Panc1 (cell line): Measurements from ENCODE around the gene GABRR2. TPM values are rescaled to one million over a fixed set of nuclear protein-coding genes. Genes with fewer than 3 reads are reported as not detected.

Experiments
- ATAC-seq: fragments of 200-7000 bp; cut with Tn5 transposase; 2 replicates; pipeline ENCODE4 v1.9.1; 2020; ENCODE audit warnings: mild to moderate bottlenecking, moderate library complexity
- BruUV-seq: library from RNA; stranded (reverse); fragments of 400-500 nt; replicated peaks from 2 replicates; lab custom pipeline; 2021; lab: Mats Ljungman, UMichigan
- CTCF ChIA-PET: fragments of 300-600 bp; sonication (Branson Sonifier 250); formaldehyde crosslinking; loops from one replicate; lab custom pipeline; 2022; ENCODE audit warnings: antibody characterized with exemption; lab: Charles Lee
- POLR2A ChIA-PET: fragments of 300-600 bp; sonication (Branson Sonifier 250); formaldehyde crosslinking; loops from one replicate; lab custom pipeline; 2022; ENCODE audit warnings: antibody characterized with exemption; lab: Charles Lee
- DNase-seq: peaks from one replicate; pipeline ENCODE4 v3.0.0-alpha.2; 2010; ENCODE audit warnings: low read depth, low spot score
- H3K27ac ChIP-seq: 2 replicates; pipeline ENCODE4 v1.5.1; 2011; ENCODE audit warnings: mild to moderate bottlenecking, low read length, inconsistent platforms
- H3K27me3 ChIP-seq: fragments of 200-500 bp; sonication (Bioruptor generic); 2 replicates; pipeline ENCODE4 v1.6.0; 2014; ENCODE audit warnings: low read length, inconsistent platforms; ENCODE audit not compliant: control insufficient read depth, insufficient read depth
- H3K36me3 ChIP-seq: fragments of 200-500 bp; sonication (Bioruptor generic); 2 replicates; pipeline ENCODE4 v1.5.1; 2014; ENCODE audit warnings: inconsistent platforms, mild to moderate bottlenecking, low read length, moderate library complexity; ENCODE audit not compliant: control insufficient read depth, insufficient read depth
- H3K4me1 ChIP-seq: 2 replicates; pipeline ENCODE4 v1.5.1; 2011; ENCODE audit warnings: inconsistent platforms, mild to moderate bottlenecking, low read length, moderate library complexity; ENCODE audit not compliant: control insufficient read depth, insufficient read depth
- H3K4me3 ChIP-seq, 2 experiments: 2 replicates each; pipeline ENCODE4 v1.5.1; 2011 to 2012; ENCODE audit warnings: low read depth in 2 of 2, low read length in 2 of 2, mild to moderate bottlenecking in 2 of 2, inconsistent platforms in 1 of 2, moderate library complexity in 1 of 2
- H3K9me3 ChIP-seq: fragments of 200-500 bp; sonication (Bioruptor generic); 2 replicates; pipeline ENCODE4 v1.5.1; 2014; ENCODE audit warnings: low read depth, mild to moderate bottlenecking, inconsistent platforms, low read length, moderate library complexity; ENCODE audit not compliant: control insufficient read depth, insufficient read depth
- CTCF ChIP-seq: fragments of 450-650 bp; IDR thresholded peaks from 2 replicates; pipeline ENCODE4 v1.5.1; 2017; ENCODE audit warnings: mild to moderate bottlenecking
- POLR2AphosphoS5 ChIP-seq: IDR thresholded peaks from 2 replicates; pipeline ENCODE4 v1.6.1; 2012; ENCODE audit warnings: mild to moderate bottlenecking, low read depth, low read length, moderate library complexity
- REST ChIP-seq, 2 experiments: IDR thresholded peaks; 2 replicates each; pipeline ENCODE4 v1.6.1; 2011 to 2012; ENCODE audit warnings: low read depth in 2 of 2, control low read depth in 1 of 2, low read length in 1 of 2, mild to moderate bottlenecking in 1 of 2, moderate library complexity in 1 of 2; ENCODE audit not compliant: insufficient read depth in 1 of 2
- SIN3A ChIP-seq: IDR thresholded peaks from 2 replicates; pipeline ENCODE4 v1.6.1; 2012; ENCODE audit warnings: low read depth, mild to moderate bottlenecking, low read length, moderate library complexity, borderline replicate concordance; ENCODE audit not compliant: insufficient read depth
- TCF7L2 ChIP-seq: IDR thresholded peaks from 2 replicates; pipeline ENCODE4 v1.6.1; 2011; ENCODE audit warnings: mild to moderate bottlenecking, low read depth, low read length, inconsistent platforms
- in situ Hi-C: cut with HindIII; loops from 2 replicates; pipeline ENCODE4 v1.10.0; 2016; ENCODE audit warnings: low sequenced_read_pairs, low pct_unique_long_range_greater_than_20kb
- intact Hi-C: fragments of 100-400 bp; cut with micrococcal nuclease; formaldehyde crosslinking; loops from one replicate; pipeline ENCODE4 v1.10.0; 2022; ENCODE audit not compliant: unreplicated experiment
- total RNA-seq: library from RNA; stranded (reverse); gene quantifications from one replicate; pipeline ENCODE4 v1.2.1, GENCODE V29; 2021; ENCODE audit not compliant: unreplicated experiment

GABRR2 gene
- total RNA-seq, 1 experiment from 2014 or later, result 0.18 TPM

- in situ Hi-C loops, result no loop called here
- Histone ChIP-seq H3K9me3 (no peaks in the 10 kb centered on the region), H3K36me3 (no peaks in the 10 kb centered on the region), H3K4me3 (no peak overlapping the region), H3K27ac (no peak overlapping the region), H3K4me1 (no peaks in the 10 kb centered on the region), H3K27me3 (no peaks in the 10 kb centered on the region)
- intact Hi-C loops, result no loop called here
- BruUV-seq, result no TSS peak
- ChIA-PET POLR2A (no interaction called here), CTCF (no interaction called here)
- DNase-seq (no peak), ATAC-seq (no peak)
- TF ChIP-seq TCF7L2, result no peak
These were observed 42.5 kb downstream of the GABRR2 start for GRCh38 chr6:89272596-89272995.

GRCh38 chr6:89270951-89271721 lies 44.0 kb downstream of the GABRR2 start:
- ATAC-seq, result no peak
- BruUV-seq, result no TSS peak
- H3K36me3 ChIP-seq, result no peaks in the 10 kb centered on the region
- H3K27me3 ChIP-seq, result no peaks in the 10 kb centered on the region
- DNase-seq, result no peak
- TF ChIP-seq POLR2AphosphoS5, result no peak
- TF ChIP-seq SIN3A, result no peak
- no peak for TF ChIP-seq REST (IDR thresholded peaks at IDR 0.05; ENCODE audit: insufficient read depth in 1 of 2, low read depth in 2 of 2, low read length in 1 of 2)
- TF ChIP-seq TCF7L2, result no peak
- TF ChIP-seq CTCF, result no peak
- ChIA-PET CTCF (no interaction called here), POLR2A (no interaction called here)
- H3K27ac ChIP-seq, result no peak overlapping the region
- no peaks in the 10 kb centered on the region for H3K4me1 ChIP-seq
- in situ Hi-C loops, result no loop called here
- no peak overlapping the region for H3K4me3 ChIP-seq
- no peaks in the 10 kb centered on the region for H3K9me3 ChIP-seq
- intact Hi-C loops, result no loop called here

GRCh38 chr6:89269981-89270380 lies 45.1 kb downstream of the GABRR2 start:
- DNase-seq (no peak), ATAC-seq (no peak)
- no peak for TF ChIP-seq TCF7L2
- no peak for TF ChIP-seq SIN3A
- no peak for TF ChIP-seq POLR2AphosphoS5
- intact Hi-C loops (no loop called here), in situ Hi-C loops (no loop called here)
- H3K4me1 ChIP-seq, result no peaks in the 10 kb centered on the region
- ChIA-PET CTCF (no interaction called here), POLR2A (no interaction called here)
- no peaks in the 10 kb centered on the region for H3K9me3 ChIP-seq
- no peak overlapping the region for H3K4me3 ChIP-seq
- no peak overlapping the region for H3K27ac ChIP-seq
- no TSS peak for BruUV-seq
- no peaks in the 10 kb centered on the region for H3K27me3 ChIP-seq
- no peaks in the 10 kb centered on the region for H3K36me3 ChIP-seq
